ENCODE data around the gene SLC12A9.

- TF ChIP-seq RXRA (IDR thresholded peaks at IDR 0.05; ENCODE audit: insufficient read depth, low read depth, low read length) (no peak), MAX (IDR thresholded peaks at IDR 0.05) (no peak), RAD21 (IDR thresholded peaks at IDR 0.05 in 1 of 2, conservative IDR thresholded peaks at IDR 0.05 in 1 of 2; ENCODE audit: low read depth in 2 of 2, low read length in 2 of 2) (no peak), RBBP5 (IDR thresholded peaks at IDR 0.05; ENCODE audit: borderline replicate concordance, low read depth, low read length) (no peak), ASH2L (IDR thresholded peaks at IDR 0.05; ENCODE audit: low read length) (no peak), SAP30 (IDR thresholded peaks at IDR 0.05; ENCODE audit: insufficient read depth, insufficient replicate concordance, low read length) (no peak), ATF2 (IDR thresholded peaks at IDR 0.05; ENCODE audit: low read length) (no peak), POLR2AphosphoS5 (IDR thresholded peaks at IDR 0.05; ENCODE audit: low read depth, low read length) (no peak), JUN (IDR thresholded peaks at IDR 0.05; ENCODE audit: low read depth, low read length) (no peak), POLR2A (IDR thresholded peaks at IDR 0.05; ENCODE audit: control extremely low read depth in 1 of 2, low read depth in 2 of 2, low read length in 2 of 2) (no peak), CHD2 (IDR thresholded peaks at IDR 0.05; ENCODE audit: low read length) (no peak)
- TF ChIP-seq, protein P1, sequence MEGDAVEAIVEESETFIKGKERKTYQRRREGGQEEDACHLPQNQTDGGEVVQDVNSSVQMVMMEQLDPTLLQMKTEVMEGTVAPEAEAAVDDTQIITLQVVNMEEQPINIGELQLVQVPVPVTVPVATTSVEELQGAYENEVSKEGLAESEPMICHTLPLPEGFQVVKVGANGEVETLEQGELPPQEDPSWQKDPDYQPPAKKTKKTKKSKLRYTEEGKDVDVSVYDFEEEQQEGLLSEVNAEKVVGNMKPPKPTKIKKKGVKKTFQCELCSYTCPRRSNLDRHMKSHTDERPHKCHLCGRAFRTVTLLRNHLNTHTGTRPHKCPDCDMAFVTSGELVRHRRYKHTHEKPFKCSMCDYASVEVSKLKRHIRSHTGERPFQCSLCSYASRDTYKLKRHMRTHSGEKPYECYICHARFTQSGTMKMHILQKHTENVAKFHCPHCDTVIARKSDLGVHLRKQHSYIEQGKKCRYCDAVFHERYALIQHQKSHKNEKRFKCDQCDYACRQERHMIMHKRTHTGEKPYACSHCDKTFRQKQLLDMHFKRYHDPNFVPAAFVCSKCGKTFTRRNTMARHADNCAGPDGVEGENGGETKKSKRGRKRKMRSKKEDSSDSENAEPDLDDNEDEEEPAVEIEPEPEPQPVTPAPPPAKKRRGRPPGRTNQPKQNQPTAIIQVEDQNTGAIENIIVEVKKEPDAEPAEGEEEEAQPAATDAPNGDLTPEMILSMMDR (IDR thresholded peaks at IDR 0.05; ENCODE audit: control extremely low read depth in 1 of 3, insufficient read depth in 1 of 3, low read depth in 1 of 3, low read length in 3 of 3): no peak
- TF ChIP-seq, protein P2, sequence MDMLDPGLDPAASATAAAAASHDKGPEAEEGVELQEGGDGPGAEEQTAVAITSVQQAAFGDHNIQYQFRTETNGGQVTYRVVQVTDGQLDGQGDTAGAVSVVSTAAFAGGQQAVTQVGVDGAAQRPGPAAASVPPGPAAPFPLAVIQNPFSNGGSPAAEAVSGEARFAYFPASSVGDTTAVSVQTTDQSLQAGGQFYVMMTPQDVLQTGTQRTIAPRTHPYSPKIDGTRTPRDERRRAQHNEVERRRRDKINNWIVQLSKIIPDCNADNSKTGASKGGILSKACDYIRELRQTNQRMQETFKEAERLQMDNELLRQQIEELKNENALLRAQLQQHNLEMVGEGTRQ (IDR thresholded peaks at IDR 0.05; ENCODE audit: low read length): no peak
- TF ChIP-seq, protein P3, sequence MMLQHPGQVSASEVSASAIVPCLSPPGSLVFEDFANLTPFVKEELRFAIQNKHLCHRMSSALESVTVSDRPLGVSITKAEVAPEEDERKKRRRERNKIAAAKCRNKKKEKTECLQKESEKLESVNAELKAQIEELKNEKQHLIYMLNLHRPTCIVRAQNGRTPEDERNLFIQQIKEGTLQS (IDR thresholded peaks at IDR 0.05; ENCODE audit: insufficient read depth, low read depth, low read length): no peak
Measured at GRCh38 chr7:100819586-100819985, 32.9 kb upstream of the SLC12A9 start.
